Activated CD4-positive, alpha-beta T cell treated with anti-CD3 and anti-CD28 coated beads, Interleukin-2, amount 50 U/mL, for 4 hours (primary cell): ENCODE measurements around the gene RET.

ENCODE experiments used
- DNase-seq, 2 experiments: peaks; one replicate each; pipeline ENCODE4 v3.0.0-alpha.2; 2020

The RET gene

GRCh38 chr10:43177595-43177994, 100.7 kb downstream of the RET start:
- no peak for DNase-seq
